ENCODE data around the gene ARFGAP3.
A peak's percentile ranks its signal among the peaks of the same experiment; 100 is the strongest.

The ARFGAP3 gene

DNA sequence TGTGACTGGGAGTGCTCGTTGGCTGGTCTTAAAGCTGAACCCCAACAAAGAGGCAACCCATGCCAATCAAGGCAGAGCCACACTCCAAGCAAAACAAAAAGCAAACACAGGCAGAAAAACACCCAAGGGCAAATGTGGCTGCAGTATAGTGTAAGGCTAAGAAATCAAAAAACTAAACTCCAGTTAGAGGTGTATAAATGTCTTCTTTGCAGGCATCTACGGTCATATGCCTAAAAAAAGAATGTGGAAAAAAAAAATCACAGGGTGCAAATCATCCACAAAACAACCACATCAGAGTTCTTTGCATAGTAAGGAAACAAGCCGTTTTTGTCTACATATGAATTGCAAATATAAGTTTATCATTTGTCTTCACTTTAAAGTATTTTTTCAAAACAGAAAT is 27.8 kb downstream of the ARFGAP3 start:
- in situ Hi-C loops (cut with HindIII; ENCODE audit: low pct_ligation_motif_present, low sequenced_read_pairs) = no loop called here
- peaks cover 79% of the 10 kb centered on the region for H3K36me3 ChIP-seq (replicated peaks)
- H3K27ac ChIP-seq = no peak overlapping the region
- no peak overlapping the region for H3K4me3 ChIP-seq (ENCODE audit: low read depth, low read length)
- DNase-seq = no peak
- TF ChIP-seq, protein P1, sequence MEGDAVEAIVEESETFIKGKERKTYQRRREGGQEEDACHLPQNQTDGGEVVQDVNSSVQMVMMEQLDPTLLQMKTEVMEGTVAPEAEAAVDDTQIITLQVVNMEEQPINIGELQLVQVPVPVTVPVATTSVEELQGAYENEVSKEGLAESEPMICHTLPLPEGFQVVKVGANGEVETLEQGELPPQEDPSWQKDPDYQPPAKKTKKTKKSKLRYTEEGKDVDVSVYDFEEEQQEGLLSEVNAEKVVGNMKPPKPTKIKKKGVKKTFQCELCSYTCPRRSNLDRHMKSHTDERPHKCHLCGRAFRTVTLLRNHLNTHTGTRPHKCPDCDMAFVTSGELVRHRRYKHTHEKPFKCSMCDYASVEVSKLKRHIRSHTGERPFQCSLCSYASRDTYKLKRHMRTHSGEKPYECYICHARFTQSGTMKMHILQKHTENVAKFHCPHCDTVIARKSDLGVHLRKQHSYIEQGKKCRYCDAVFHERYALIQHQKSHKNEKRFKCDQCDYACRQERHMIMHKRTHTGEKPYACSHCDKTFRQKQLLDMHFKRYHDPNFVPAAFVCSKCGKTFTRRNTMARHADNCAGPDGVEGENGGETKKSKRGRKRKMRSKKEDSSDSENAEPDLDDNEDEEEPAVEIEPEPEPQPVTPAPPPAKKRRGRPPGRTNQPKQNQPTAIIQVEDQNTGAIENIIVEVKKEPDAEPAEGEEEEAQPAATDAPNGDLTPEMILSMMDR (IDR thresholded peaks at IDR 0.05; ENCODE audit: low read depth, low read length, missing control alignments) = no peak
- H3K27me3 ChIP-seq (replicated peaks) = no peaks in the 10 kb centered on the region

DNA sequence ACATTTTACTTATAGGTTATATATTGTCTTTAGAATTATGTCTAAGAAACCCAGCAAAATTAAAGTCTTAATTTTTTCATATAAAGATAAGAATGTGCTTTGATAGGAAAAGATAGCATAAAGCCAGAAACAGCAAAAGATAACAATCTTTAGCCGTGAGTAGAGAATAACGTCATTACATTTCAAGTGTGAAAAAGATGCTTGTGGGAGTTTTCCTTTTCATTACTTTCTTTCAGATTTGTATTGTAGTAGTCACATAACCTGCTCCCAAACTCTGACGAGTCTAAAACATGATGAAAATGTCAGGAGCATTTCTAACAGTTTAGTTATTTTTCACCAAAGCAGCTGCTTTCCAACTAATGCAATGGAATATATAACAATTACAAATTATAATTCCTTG is 31.3 kb downstream of the ARFGAP3 start:
- TF ChIP-seq, protein P1 (IDR thresholded peaks at IDR 0.05; ENCODE audit: low read depth, low read length, missing control alignments) = no peak

DNA sequence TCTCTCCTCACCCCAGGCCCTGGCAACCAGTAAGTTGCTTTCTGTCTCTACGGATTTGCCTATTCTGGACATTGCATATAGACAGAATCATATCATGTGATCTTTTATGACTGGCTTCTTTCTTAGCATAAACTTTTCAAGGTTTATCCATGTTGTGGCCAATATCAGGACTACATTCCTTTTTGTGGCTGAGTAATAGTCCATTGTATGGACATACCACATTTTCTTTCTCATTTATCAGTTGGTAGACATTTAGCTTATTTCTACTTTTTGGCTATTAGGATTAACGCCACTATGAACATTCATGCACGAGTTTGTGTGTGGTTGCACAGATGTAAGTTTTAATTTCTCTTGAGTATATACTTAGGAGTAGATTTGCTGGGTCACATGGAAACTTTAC is 35.7 kb downstream of the ARFGAP3 start:
- Histone ChIP-seq H3K36me3 (replicated peaks) (peaks cover 41% of the 10 kb centered on the region), H3K27ac (no peak overlapping the region), H3K4me3 (ENCODE audit: low read depth, low read length) (no peak overlapping the region), H3K27me3 (replicated peaks) (no peaks in the 10 kb centered on the region)
- in situ Hi-C loops (cut with HindIII; ENCODE audit: low pct_ligation_motif_present, low sequenced_read_pairs) = loop anchor here (25.0 kb wide), 1 partner anchor 184 kb away; the partner anchor contains the start of genes ATP5MGL and CYB5R3
- DNase-seq = no peak
- TF ChIP-seq, protein P1 (IDR thresholded peaks at IDR 0.05; ENCODE audit: low read depth, low read length, missing control alignments) = no peak

More for the DNA sequence above, 31.3 kb downstream of the ARFGAP3 start:
- Histone ChIP-seq H3K36me3 (replicated peaks) (peaks cover 69% of the 10 kb centered on the region), H3K27ac (no peak overlapping the region), H3K4me3 (ENCODE audit: low read depth, low read length) (no peak overlapping the region), H3K27me3 (replicated peaks) (no peaks in the 10 kb centered on the region)
- in situ Hi-C loops (cut with HindIII; ENCODE audit: low pct_ligation_motif_present, low sequenced_read_pairs) = no loop called here
- no peak for DNase-seq

DNA sequence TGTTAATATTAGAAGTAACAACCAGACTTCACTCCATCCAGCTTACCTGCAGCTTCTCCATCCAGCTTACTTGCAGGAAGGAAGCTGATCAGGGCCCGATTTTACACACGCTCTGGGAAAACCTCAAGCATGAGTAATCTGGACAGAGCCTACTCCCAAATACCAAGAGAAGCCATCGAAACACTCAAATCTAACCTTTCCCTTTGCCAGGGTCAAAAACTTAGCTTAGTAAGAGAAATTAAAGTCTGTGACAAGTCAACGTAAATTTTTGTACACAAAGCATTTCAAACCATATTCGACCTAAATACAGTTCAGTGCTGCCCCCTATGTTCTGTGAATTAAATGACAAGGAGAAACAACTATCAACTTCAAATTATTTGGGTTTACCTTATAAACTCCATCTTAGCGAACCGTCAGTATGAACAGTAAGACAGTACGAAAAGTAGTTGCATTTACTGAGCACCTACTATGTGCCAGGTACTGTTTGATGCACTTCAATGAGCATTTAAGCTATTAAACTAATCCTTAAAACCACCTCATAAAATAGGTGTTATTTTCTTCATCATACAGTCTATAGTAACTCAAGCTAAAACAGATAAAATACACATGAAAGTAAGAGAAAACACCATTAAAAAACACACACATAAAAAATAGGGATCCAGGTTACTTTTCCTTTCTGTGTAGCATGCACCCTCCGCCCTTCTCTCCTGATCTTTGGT is 36.9 kb downstream of the ARFGAP3 start:
- peak; percentile 40 for DNase-seq
- TF ChIP-seq, protein P1 (IDR thresholded peaks at IDR 0.05; ENCODE audit: low read depth, low read length, missing control alignments) = peak; percentile 47
- no peak overlapping the region for H3K4me3 ChIP-seq (ENCODE audit: low read depth, low read length)
- in situ Hi-C loops (cut with HindIII; ENCODE audit: low pct_ligation_motif_present, low sequenced_read_pairs) = loop anchor here (25.0 kb wide), 1 partner anchor 183 kb away; the partner anchor contains the start of genes ATP5MGL and CYB5R3
- H3K36me3 ChIP-seq (replicated peaks) = peaks cover 37% of the 10 kb centered on the region
- no peaks in the 10 kb centered on the region for H3K27me3 ChIP-seq (replicated peaks)
- H3K27ac ChIP-seq = no peak overlapping the region

DNA sequence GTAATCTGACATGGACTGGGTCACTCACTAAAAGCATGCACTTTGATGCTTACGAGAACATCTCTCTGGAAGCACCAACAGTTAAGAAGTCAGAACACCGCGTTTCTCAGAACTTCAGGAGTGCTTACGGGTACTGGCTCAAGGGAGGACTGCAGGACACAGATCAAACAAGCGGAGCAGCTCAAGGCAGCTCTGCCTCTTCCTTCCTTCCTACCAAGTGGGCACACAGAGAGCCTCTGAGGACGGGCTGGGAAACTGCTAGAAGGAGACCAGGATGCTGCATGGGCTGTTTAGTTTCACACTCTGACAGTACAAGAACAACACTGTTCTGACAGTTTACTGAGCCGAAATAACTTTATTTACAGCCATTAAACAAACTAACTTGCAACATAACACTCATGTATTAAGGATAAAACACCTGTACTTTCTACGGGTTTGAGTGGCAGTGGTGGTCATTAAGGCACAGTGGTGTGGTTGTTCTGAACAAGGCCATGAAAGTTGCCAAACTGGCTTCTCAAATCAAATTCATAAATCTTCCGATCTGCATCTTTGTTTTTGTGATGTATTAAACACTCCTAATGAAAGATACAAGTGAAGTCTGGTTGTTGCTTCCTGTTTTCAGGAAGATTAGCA is 37.5 kb downstream of the ARFGAP3 start:
- TF ChIP-seq, protein P1 (IDR thresholded peaks at IDR 0.05; ENCODE audit: low read depth, low read length, missing control alignments) = no peak
- in situ Hi-C loops (cut with HindIII; ENCODE audit: low pct_ligation_motif_present, low sequenced_read_pairs) = loop anchor here (25.0 kb wide), 1 partner anchor 182 kb away; the partner anchor contains the start of genes ATP5MGL and CYB5R3
- Histone ChIP-seq H3K36me3 (replicated peaks) (peaks cover 35% of the 10 kb centered on the region), H3K27ac (no peak overlapping the region), H3K4me3 (ENCODE audit: low read depth, low read length) (no peak overlapping the region), H3K27me3 (replicated peaks) (no peaks in the 10 kb centered on the region)
- DNase-seq = no peak

Data from brain microvascular endothelial cell (primary cell).